Left ventricle myocardium inferior (tissue), 1 donor: ENCODE results near the gene DLGAP3. TPM values are rescaled to one million over a fixed set of nuclear protein-coding genes. Genes with fewer than 3 reads are reported as not detected.

Experiments used
- DNase-seq: peaks from one replicate; pipeline ENCODE4 v3.0.0-alpha.2; 2020
- H3K27ac ChIP-seq: fragments of 200-600 bp; replicated peaks from 2 replicates; pipeline ENCODE4 v1.8.0; 2021
- H3K27me3 ChIP-seq: fragments of 200-600 bp; 2 replicates; pipeline ENCODE4 v1.8.0; 2021; ENCODE audit warnings: low read depth
- H3K36me3 ChIP-seq: fragments of 200-600 bp; 2 replicates; pipeline ENCODE4 v1.8.0; 2021
- H3K4me1 ChIP-seq: fragments of 200-600 bp; 2 replicates; pipeline ENCODE4 v1.8.0; 2021
- H3K4me3 ChIP-seq: fragments of 200-600 bp; 2 replicates; pipeline ENCODE4 v1.8.0; 2021; ENCODE audit warnings: mild to moderate bottlenecking, moderate library complexity
- H3K9me3 ChIP-seq: fragments of 200-600 bp; replicated peaks from 2 replicates; pipeline ENCODE4 v1.8.0; 2021
- intact Hi-C: fragments of 100-400 bp; cut with micrococcal nuclease; formaldehyde crosslinking; loops from one replicate; pipeline ENCODE4 v1.11.0; 2022
- total RNA-seq: library from RNA; stranded (reverse); fragmentation: NEBNext Ultra II Directional; extraction: Animal tissue kit (Norgen Biotek cat#: 25700); gene quantifications from one replicate; pipeline ENCODE4 v1.2.1, GENCODE V29; 2021
- TF ChIP-seq, protein P1 (sequence below): fragments of 200-600 bp; IDR thresholded peaks from 2 replicates; pipeline ENCODE4 v1.8.0; 2021; ENCODE audit warnings: antibody characterized with exemption, mild to moderate bottlenecking, borderline replicate concordance
- donor health status: DM: no; HTN: yes; CAD: no; lungs with severe emphysema.

Gene DLGAP3
- total RNA-seq, 1 donor from 2014 or later: 0.05 TPM

- peak overlapping the region; percentile 61 for H3K4me3 ChIP-seq
- H3K27ac ChIP-seq: no peak overlapping the region
- H3K9me3 ChIP-seq: peaks cover 7% of the 10 kb centered on the region
- intact Hi-C loops: no loop called here
- peaks cover 13% of the 10 kb centered on the region for H3K4me1 ChIP-seq
- H3K36me3 ChIP-seq: no peaks in the 10 kb centered on the region
- H3K27me3 ChIP-seq: peaks cover 94% of the 10 kb centered on the region
- DNase-seq: peak; percentile 64
- TF ChIP-seq, protein P1, sequence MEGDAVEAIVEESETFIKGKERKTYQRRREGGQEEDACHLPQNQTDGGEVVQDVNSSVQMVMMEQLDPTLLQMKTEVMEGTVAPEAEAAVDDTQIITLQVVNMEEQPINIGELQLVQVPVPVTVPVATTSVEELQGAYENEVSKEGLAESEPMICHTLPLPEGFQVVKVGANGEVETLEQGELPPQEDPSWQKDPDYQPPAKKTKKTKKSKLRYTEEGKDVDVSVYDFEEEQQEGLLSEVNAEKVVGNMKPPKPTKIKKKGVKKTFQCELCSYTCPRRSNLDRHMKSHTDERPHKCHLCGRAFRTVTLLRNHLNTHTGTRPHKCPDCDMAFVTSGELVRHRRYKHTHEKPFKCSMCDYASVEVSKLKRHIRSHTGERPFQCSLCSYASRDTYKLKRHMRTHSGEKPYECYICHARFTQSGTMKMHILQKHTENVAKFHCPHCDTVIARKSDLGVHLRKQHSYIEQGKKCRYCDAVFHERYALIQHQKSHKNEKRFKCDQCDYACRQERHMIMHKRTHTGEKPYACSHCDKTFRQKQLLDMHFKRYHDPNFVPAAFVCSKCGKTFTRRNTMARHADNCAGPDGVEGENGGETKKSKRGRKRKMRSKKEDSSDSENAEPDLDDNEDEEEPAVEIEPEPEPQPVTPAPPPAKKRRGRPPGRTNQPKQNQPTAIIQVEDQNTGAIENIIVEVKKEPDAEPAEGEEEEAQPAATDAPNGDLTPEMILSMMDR: no peak
These were observed 43.8 kb downstream of the DLGAP3 start for GRCh38 chr1:34885405-34886247.

- peaks cover 7% of the 10 kb centered on the region for H3K9me3 ChIP-seq
- no peak for DNase-seq
- no peaks in the 10 kb centered on the region for H3K36me3 ChIP-seq
- TF ChIP-seq, protein P1: no peak
- intact Hi-C loops: no loop called here
- H3K4me1 ChIP-seq: peaks cover 13% of the 10 kb centered on the region
- no peak overlapping the region for H3K27ac ChIP-seq
- H3K4me3 ChIP-seq: peak overlapping the region; percentile 61
- peaks cover 99% of the 10 kb centered on the region for H3K27me3 ChIP-seq
These were observed 44.5 kb downstream of the DLGAP3 start for GRCh38 chr1:34884961-34885360.

GRCh38 chr1:34884536-34884935 lies 44.9 kb downstream of the DLGAP3 start:
- TF ChIP-seq, protein P1: no peak
- H3K27ac ChIP-seq: no peak overlapping the region
- no peaks in the 10 kb centered on the region for H3K36me3 ChIP-seq
- peaks cover 13% of the 10 kb centered on the region for H3K4me1 ChIP-seq
- H3K4me3 ChIP-seq: no peak overlapping the region
- DNase-seq: no peak
- intact Hi-C loops: no loop called here
- H3K27me3 ChIP-seq: peaks cover 99% of the 10 kb centered on the region
- H3K9me3 ChIP-seq: peaks cover 7% of the 10 kb centered on the region

GRCh38 chr1:34879230-34879629 lies 50.2 kb downstream of the DLGAP3 start:
- H3K27ac ChIP-seq: no peak overlapping the region
- peaks cover 99% of the 10 kb centered on the region for H3K27me3 ChIP-seq
- no peak for DNase-seq
- intact Hi-C loops: no loop called here
- H3K4me1 ChIP-seq: no peaks in the 10 kb centered on the region
- no peaks in the 10 kb centered on the region for H3K36me3 ChIP-seq
- no peak overlapping the region for H3K4me3 ChIP-seq
- peaks cover 7% of the 10 kb centered on the region for H3K9me3 ChIP-seq
- TF ChIP-seq, protein P1: no peak

GRCh38 chr1:34876406-34876805 lies 53.0 kb downstream of the DLGAP3 start:
- Histone ChIP-seq H3K9me3 (peaks cover 6% of the 10 kb centered on the region), H3K27ac (no peak overlapping the region), H3K4me1 (no peaks in the 10 kb centered on the region), H3K27me3 (peaks cover 100% of the 10 kb centered on the region), H3K4me3 (no peak overlapping the region), H3K36me3 (no peaks in the 10 kb centered on the region)
- TF ChIP-seq, protein P1: no peak
- DNase-seq: no peak
- intact Hi-C loops: no loop called here
